Skeletal muscle satellite cell (primary cell): ENCODE results near the gene KRTAP5-6.

Experiments
- H3K27me3 ChIP-seq: 2 replicates; pipeline ENCODE4 v1.7.0; 2013; ENCODE audit warnings: low read length; ENCODE audit not compliant: control insufficient read depth, insufficient read depth
- H3K36me3 ChIP-seq: 2 replicates; pipeline ENCODE4 v1.7.0; 2013; ENCODE audit warnings: mild to moderate bottlenecking, control low read depth, low read length; ENCODE audit not compliant: insufficient read depth
- H3K4me1 ChIP-seq: 2 replicates; pipeline ENCODE4 v1.7.0; 2013; ENCODE audit warnings: low read length; ENCODE audit not compliant: control insufficient read depth, insufficient read depth
- H3K4me2 ChIP-seq: 2 replicates; pipeline ENCODE4 v1.7.0; 2013; ENCODE audit warnings: mild to moderate bottlenecking, low read length
- H3K4me3 ChIP-seq: 2 replicates; pipeline ENCODE4 v1.7.0; 2013; ENCODE audit warnings: low read length
- H3K9ac ChIP-seq: 2 replicates; pipeline ENCODE4 v1.7.0; 2013; ENCODE audit warnings: mild to moderate bottlenecking, low read depth, low read length, moderate library complexity
- H3K9me3 ChIP-seq: replicated peaks from 2 replicates; pipeline ENCODE4 v1.7.0; 2013; ENCODE audit warnings: mild to moderate bottlenecking, control low read depth, low read length

The KRTAP5-6 gene

GRCh38 chr11:1733716-1734640 lies 37.0 kb downstream of the KRTAP5-6 start:
- H3K4me3 ChIP-seq = no peak overlapping the region
- peaks cover 50% of the 10 kb centered on the region for H3K27me3 ChIP-seq
- H3K4me1 ChIP-seq = no peaks in the 10 kb centered on the region
- peaks cover 3% of the 10 kb centered on the region for H3K9me3 ChIP-seq
- no peak overlapping the region for H3K9ac ChIP-seq
- no peak overlapping the region for H3K4me2 ChIP-seq
- H3K36me3 ChIP-seq = no peaks in the 10 kb centered on the region

- Histone ChIP-seq H3K4me3 (no peak overlapping the region), H3K9me3 (peaks cover 3% of the 10 kb centered on the region), H3K4me2 (no peak overlapping the region), H3K4me1 (no peaks in the 10 kb centered on the region), H3K9ac (no peak overlapping the region), H3K27me3 (peaks cover 44% of the 10 kb centered on the region), H3K36me3 (no peaks in the 10 kb centered on the region)
These were observed 37.7 kb downstream of the KRTAP5-6 start for GRCh38 chr11:1734641-1735081.

- no peak overlapping the region for H3K4me2 ChIP-seq
- H3K4me1 ChIP-seq = no peaks in the 10 kb centered on the region
- H3K36me3 ChIP-seq = no peaks in the 10 kb centered on the region
- H3K4me3 ChIP-seq = no peak overlapping the region
- H3K9ac ChIP-seq = no peak overlapping the region
- peaks cover 3% of the 10 kb centered on the region for H3K9me3 ChIP-seq
- H3K27me3 ChIP-seq = peaks cover 38% of the 10 kb centered on the region
These were observed 38.3 kb downstream of the KRTAP5-6 start for GRCh38 chr11:1735271-1735670.

DNA sequence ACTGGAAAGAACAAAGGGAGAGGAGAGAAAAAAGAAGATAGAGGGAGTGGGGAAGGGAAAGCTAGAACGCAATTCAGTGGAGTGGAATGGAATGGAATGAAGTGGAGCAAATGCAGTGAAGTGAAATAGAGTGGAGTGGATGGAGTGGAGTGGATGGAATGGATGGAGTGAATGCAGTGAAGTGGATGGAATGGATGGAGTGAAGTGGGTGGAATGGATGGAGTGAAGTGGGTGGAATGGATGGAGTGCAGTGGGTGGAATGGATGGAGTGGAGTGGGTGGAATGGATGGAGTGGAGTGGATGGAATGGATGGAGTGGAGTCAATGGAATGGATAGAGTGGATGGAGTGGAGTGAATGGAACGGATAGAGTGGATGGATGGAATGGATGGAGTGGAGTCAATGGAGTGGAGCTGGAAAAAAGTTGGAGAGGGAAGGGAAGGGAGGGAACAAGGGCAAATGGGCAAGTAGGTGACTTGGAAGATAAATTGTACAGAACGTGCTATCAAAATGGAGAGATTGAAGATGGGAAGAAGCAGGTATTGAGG lies 39.5 kb downstream of the KRTAP5-6 start:
- H3K27me3 ChIP-seq = peaks cover 34% of the 10 kb centered on the region
- H3K36me3 ChIP-seq = no peaks in the 10 kb centered on the region
- no peak overlapping the region for H3K9ac ChIP-seq
- no peak overlapping the region for H3K4me3 ChIP-seq
- H3K4me2 ChIP-seq = no peak overlapping the region
- H3K4me1 ChIP-seq = no peaks in the 10 kb centered on the region
- H3K9me3 ChIP-seq = peaks cover 3% of the 10 kb centered on the region

DNA sequence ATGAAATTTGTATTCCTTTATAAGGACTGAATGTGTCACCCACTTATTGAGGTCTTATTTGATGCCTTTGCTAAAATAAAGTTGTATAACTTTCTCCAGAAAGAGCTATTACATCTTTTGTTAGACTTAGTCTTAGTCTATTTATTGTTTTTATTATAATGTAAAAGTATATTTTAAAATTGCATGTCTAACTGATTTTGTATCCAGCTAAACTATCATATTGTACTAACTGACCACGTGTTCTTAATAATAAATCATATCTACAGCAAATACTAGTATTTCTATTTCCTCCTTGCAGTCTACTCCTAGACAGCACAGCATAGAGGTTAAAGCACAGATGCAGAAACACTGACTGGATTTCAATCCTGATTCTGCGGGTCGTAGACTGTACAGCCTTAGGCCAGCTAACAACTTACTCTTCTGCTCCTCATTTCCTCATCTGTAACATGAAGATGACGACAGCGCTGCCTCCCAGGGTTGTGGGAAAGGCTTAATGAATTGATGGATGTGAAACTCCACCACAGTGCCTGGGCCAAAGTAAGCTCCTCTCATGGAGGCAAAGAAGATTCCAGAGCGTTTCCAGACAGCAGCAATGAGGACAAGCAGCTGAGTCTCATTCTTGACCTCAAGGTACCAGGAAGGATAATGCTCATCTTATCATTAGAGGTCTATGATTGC lies 40.2 kb downstream of the KRTAP5-6 start:
- no peak overlapping the region for H3K9ac ChIP-seq
- peaks cover 33% of the 10 kb centered on the region for H3K27me3 ChIP-seq
- peaks cover 3% of the 10 kb centered on the region for H3K9me3 ChIP-seq
- H3K4me1 ChIP-seq = no peaks in the 10 kb centered on the region
- H3K4me3 ChIP-seq = no peak overlapping the region
- H3K4me2 ChIP-seq = no peak overlapping the region
- H3K36me3 ChIP-seq = no peaks in the 10 kb centered on the region

DNA sequence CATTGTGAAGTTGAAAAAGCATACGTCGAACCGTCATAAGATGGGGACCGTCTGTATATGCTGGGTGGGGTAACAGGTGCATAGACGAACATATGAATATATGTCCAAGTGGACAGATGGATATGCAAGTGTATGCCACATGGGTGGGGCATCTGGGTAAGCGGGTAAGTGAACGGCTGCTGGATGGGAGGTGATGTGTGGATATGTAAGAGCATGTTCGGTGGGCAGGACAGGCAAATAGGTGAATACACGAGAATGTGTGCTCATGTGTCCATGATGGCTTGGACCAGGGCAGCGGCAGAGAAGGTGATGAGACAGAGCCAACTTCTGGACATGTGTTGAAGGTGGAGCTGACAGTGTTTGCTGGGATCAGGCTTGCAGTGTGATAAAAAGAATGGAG lies 41.4 kb downstream of the KRTAP5-6 start:
- no peak overlapping the region for H3K4me2 ChIP-seq
- H3K4me1 ChIP-seq = no peaks in the 10 kb centered on the region
- H3K36me3 ChIP-seq = no peaks in the 10 kb centered on the region
- H3K4me3 ChIP-seq = no peak overlapping the region
- H3K9ac ChIP-seq = no peak overlapping the region
- H3K9me3 ChIP-seq = peaks cover 3% of the 10 kb centered on the region
- peaks cover 24% of the 10 kb centered on the region for H3K27me3 ChIP-seq

DNA sequence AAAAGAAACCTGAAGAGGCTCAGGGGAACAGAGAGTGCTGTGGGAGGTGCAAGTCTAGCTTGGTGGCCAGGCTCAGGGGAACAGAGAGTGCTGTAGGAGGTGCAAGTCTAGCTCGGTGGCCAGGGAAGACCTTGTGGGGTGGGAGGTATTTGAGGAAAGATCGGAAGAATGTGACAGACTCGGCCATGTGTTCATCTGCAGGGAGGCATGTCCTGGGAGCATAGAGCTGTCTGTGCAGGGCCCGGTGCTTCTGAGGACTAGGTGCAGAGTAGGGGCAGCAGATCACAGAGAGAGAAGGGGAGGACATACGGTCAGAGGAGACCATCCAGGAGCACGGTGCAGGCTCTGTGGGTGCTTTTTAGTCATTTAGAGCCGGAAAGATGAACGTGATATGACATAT lies 42.6 kb downstream of the KRTAP5-6 start:
- H3K9me3 ChIP-seq = peaks cover 3% of the 10 kb centered on the region
- peaks cover 13% of the 10 kb centered on the region for H3K27me3 ChIP-seq
- H3K4me1 ChIP-seq = peaks cover 4% of the 10 kb centered on the region
- no peak overlapping the region for H3K4me3 ChIP-seq
- H3K36me3 ChIP-seq = peaks cover 2% of the 10 kb centered on the region
- H3K4me2 ChIP-seq = no peak overlapping the region
- H3K9ac ChIP-seq = no peak overlapping the region

DNA sequence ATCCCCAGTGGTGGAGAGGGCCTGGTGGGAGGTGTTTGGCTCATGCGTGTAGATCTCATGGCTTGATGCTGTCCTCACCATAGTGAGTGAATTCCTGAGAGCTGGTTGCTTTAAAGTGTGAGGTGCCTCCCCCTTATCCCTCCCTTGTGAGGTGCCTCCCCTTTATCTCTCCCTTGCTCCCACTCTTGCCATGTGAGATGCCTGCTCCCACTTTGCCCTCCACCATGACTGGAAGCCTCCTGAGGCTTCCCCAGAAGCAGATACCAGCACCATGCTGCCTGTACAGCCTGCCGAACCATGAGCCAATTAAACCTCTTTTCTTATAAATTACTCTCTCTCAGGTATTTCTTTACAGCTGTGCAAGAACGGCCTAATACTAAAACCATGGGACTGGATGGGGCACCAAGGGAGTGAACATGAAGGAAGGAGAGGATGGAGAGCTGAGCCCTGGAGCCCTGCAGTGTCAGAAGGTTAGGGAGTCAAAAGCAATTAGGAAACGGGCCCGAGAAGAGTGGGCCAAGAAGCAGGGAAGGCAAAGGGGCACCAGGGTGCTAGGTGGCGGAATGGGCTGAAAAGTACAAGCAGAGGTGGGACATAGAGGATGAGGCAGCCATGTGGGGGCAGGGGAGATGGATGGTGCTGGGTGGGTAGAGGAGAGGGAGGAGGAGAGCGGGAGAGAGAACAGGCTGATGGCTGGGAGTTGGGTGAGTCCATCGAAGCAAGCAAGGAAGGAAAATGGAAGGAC lies 44.0 kb downstream of the KRTAP5-6 start:
- Histone ChIP-seq H3K27me3 (peaks cover 5% of the 10 kb centered on the region), H3K9ac (no peak overlapping the region), H3K9me3 (peaks cover 3% of the 10 kb centered on the region), H3K4me1 (peaks cover 17% of the 10 kb centered on the region), H3K36me3 (peaks cover 12% of the 10 kb centered on the region), H3K4me2 (no peak overlapping the region), H3K4me3 (no peak overlapping the region)

DNA sequence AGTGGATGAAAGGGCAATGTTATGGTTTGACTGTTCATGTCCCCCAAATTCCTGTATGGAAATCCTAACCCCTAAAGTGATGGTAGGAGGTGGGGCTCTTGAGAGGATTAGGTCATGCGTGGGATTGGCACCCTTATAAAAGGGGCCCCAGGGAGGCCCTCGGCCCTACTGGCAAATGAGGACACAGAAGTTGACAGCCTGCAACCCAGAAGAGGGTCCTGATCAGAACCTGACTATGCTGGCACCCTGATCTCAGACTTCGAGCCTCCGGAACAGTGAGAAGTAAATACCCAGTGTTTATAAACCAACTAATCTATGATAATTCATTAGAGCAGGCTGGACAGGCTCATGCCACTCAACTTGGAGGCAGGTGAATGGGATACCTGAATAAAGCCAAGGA lies 44.7 kb downstream of the KRTAP5-6 start:
- no peak overlapping the region for H3K4me2 ChIP-seq
- peaks cover 3% of the 10 kb centered on the region for H3K9me3 ChIP-seq
- H3K4me3 ChIP-seq = no peak overlapping the region
- peaks cover 25% of the 10 kb centered on the region for H3K4me1 ChIP-seq
- H3K9ac ChIP-seq = no peak overlapping the region
- no peaks in the 10 kb centered on the region for H3K27me3 ChIP-seq
- H3K36me3 ChIP-seq = peaks cover 16% of the 10 kb centered on the region

DNA sequence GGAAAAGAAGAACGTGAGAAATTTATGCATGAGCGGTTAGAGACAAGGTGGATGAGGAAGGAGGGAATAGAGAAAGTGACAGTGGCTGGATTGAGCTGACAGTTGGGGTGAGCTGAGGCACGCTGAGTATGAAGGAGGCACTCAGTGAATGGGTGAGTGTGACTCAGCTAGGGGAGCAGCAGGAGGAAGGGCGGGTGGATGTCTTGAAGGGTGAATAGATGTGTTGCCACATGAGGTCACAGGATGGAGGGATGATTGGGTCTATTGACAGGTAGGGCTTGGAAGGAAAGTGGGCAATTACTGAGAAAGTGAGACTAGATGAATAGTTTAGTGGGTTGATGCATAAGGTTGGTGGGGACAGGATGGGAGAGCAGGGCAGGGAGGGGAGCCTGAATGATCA lies 45.4 kb downstream of the KRTAP5-6 start:
- Histone ChIP-seq H3K27me3 (no peaks in the 10 kb centered on the region), H3K9ac (no peak overlapping the region), H3K4me1 (peaks cover 29% of the 10 kb centered on the region), H3K9me3 (peaks cover 3% of the 10 kb centered on the region), H3K4me3 (no peak overlapping the region), H3K36me3 (peaks cover 16% of the 10 kb centered on the region), H3K4me2 (no peak overlapping the region)
